ENCODE results near the gene CCT3.
"Not testable (repeated sequence)": the region's sequence is repeated elsewhere in the genome, so short reads cannot be mapped to it uniquely, and the experiment has no call there.

- not testable (repeated sequence) for TF ChIP-seq CTCF (IDR thresholded peaks at IDR 0.05; ENCODE audit: low read depth, low read length, poor library complexity, severe bottlenecking); EZH2phosphoT487 (IDR thresholded peaks at IDR 0.05; ENCODE audit: borderline replicate concordance, low read length)
Measured at GRCh38 chr1:156323179-156323578, 14.9 kb downstream of the CCT3 start.
